GM23338 (cell line): ENCODE data around the gene C2orf42. TPM values are rescaled to one million over a fixed set of nuclear protein-coding genes. Genes with fewer than 3 reads are reported as not detected.
A peak's percentile ranks its signal among the peaks of the same experiment; 100 is the strongest.
"Not testable (repeated sequence)": the region's sequence is repeated elsewhere in the genome, so short reads cannot be mapped to it uniquely, and the experiment has no call there.

ENCODE experiments used
- ATAC-seq: fragments of 200-7000 bp; cut with Tn5 transposase; 3 replicates; pipeline ENCODE4 v1.9.1; 2020
- DNase-seq: peaks from one replicate; pipeline ENCODE4 v3.0.0-alpha.2; 2015; ENCODE audit warnings: low spot score
- H2AFZ ChIP-seq: fragments of 200-600 bp; sonication (generic); 2 replicates; pipeline ENCODE4 v1.8.0; 2016; ENCODE audit warnings: antibody characterized with exemption, mild to moderate bottlenecking, moderate library complexity
- H3F3A ChIP-seq: fragments of 200-600 bp; sonication (generic); replicated peaks from 2 replicates; pipeline ENCODE4 v1.8.0; 2017; ENCODE audit warnings: antibody characterized with exemption, mixed run types, low read depth
- H3K27ac ChIP-seq: fragments of 200-600 bp; sonication (generic); 2 replicates; pipeline ENCODE4 v1.6.1; 2016; ENCODE audit warnings: low read depth
- H3K27me3 ChIP-seq: fragments of 200-600 bp; sonication (generic); 2 replicates; pipeline ENCODE4 v1.8.0; 2016; ENCODE audit warnings: mild to moderate bottlenecking, mixed run types, moderate library complexity; ENCODE audit not compliant: insufficient read depth
- H3K36me3 ChIP-seq: fragments of 200-600 bp; sonication (generic); 2 replicates; pipeline ENCODE4 v1.8.0; 2016; ENCODE audit warnings: mild to moderate bottlenecking; ENCODE audit not compliant: insufficient read depth
- H3K4me1 ChIP-seq: fragments of 200-600 bp; sonication (generic); 2 replicates; pipeline ENCODE4 v1.8.0; 2016; ENCODE audit warnings: mild to moderate bottlenecking, moderate library complexity; ENCODE audit not compliant: insufficient read depth
- H3K4me2 ChIP-seq: fragments of 200-600 bp; sonication (generic); 2 replicates; pipeline ENCODE4 v1.7.1; 2017; ENCODE audit warnings: mixed run types
- H3K4me3 ChIP-seq: fragments of 200-600 bp; sonication (generic); 2 replicates; pipeline ENCODE4 v1.6.1; 2016; ENCODE audit warnings: mixed run types
- H3K79me2 ChIP-seq: fragments of 200-600 bp; sonication (generic); replicated peaks from 2 replicates; pipeline ENCODE4 v1.8.0; 2017; ENCODE audit warnings: mild to moderate bottlenecking; ENCODE audit not compliant: insufficient read depth
- H3K9me2 ChIP-seq: fragments of 200-600 bp; sonication (generic); 2 replicates; pipeline ENCODE4 v1.8.0; 2017; ENCODE audit not compliant: insufficient read depth
- H4K20me1 ChIP-seq: fragments of 200-600 bp; sonication (generic); replicated peaks from 2 replicates; pipeline ENCODE4 v1.8.0; 2017; ENCODE audit warnings: mild to moderate bottlenecking; ENCODE audit not compliant: insufficient read depth
- H3K27ac Mint-ChIP-seq: 2 replicates; pipeline ENCODE4 v1.8.0; 2020; ENCODE audit warnings: inconsistent platforms, mild to moderate bottlenecking, moderate library complexity, mixed read lengths
- H3K27me3 Mint-ChIP-seq: 3 replicates; pipeline ENCODE4 v1.8.0; 2022; ENCODE audit warnings: low read depth, mild to moderate bottlenecking, moderate library complexity, mixed read lengths, inconsistent platforms; ENCODE audit not compliant: insufficient read depth, poor library complexity
- H3K36me3 Mint-ChIP-seq: 3 replicates; pipeline ENCODE4 v1.8.0; 2021; ENCODE audit warnings: low read depth, mild to moderate bottlenecking, inconsistent platforms, moderate library complexity, mixed read lengths
- H3K4me1 Mint-ChIP-seq: 3 replicates; pipeline ENCODE4 v1.8.0; 2020; ENCODE audit warnings: mild to moderate bottlenecking, inconsistent platforms, mixed read lengths
- H3K4me3 Mint-ChIP-seq: 3 replicates; pipeline ENCODE4 v1.8.0; 2021; ENCODE audit warnings: moderate library complexity, mild to moderate bottlenecking, inconsistent platforms, mixed read lengths
- H3K9me3 Mint-ChIP-seq: 3 replicates; pipeline ENCODE4 v1.8.0; 2020; ENCODE audit warnings: moderate library complexity, mild to moderate bottlenecking, inconsistent platforms, mixed read lengths
- CREB1 ChIP-seq: fragments of 250-450 bp; sonication (Bioruptor Pico); IDR thresholded peaks from 2 replicates; pipeline ENCODE4 v1.5.0; 2020; ENCODE audit warnings: low read depth, mild to moderate bottlenecking, moderate library complexity
- EZH2 ChIP-seq: fragments of 200-600 bp; sonication (generic); IDR thresholded peaks from one replicate; pipeline ENCODE4 v1.8.0; 2017; ENCODE audit warnings: antibody characterized with exemption, mild to moderate bottlenecking, low read depth; ENCODE audit not compliant: unreplicated experiment
- EZH2phosphoT487 ChIP-seq: fragments of 200-600 bp; sonication (generic); IDR thresholded peaks from one replicate; pipeline ENCODE4 v1.8.1; 2018; ENCODE audit warnings: antibody characterized with exemption; ENCODE audit not compliant: unreplicated experiment
- JUNB ChIP-seq: IDR thresholded peaks from one replicate; pipeline ENCODE4 v1.6.1; 2016; ENCODE audit warnings: antibody characterized with exemption; ENCODE audit not compliant: unreplicated experiment
- POLR2AphosphoS5 ChIP-seq: IDR thresholded peaks from 2 replicates; pipeline ENCODE4 v1.6.1; 2016; ENCODE audit warnings: antibody characterized with exemption, low read depth
- STAT1 ChIP-seq: IDR thresholded peaks from one replicate; pipeline ENCODE4 v1.6.1; 2016; ENCODE audit warnings: antibody characterized with exemption; ENCODE audit not compliant: unreplicated experiment
- ZNF114 ChIP-seq: fragments of 250-450 bp; sonication (Bioruptor Pico); IDR thresholded peaks from 2 replicates; pipeline ENCODE4 v1.5.0; 2020; ENCODE audit warnings: mild to moderate bottlenecking, moderate library complexity
- polyA plus RNA-seq: library from polyadenylated mRNA; unstranded; fragments of >200 nt; fragmentation: Nextera tagmentation; extraction: Ambion mirVana; gene quantifications from 2 replicates; pipeline ENCODE4 v1.2.1, GENCODE V29; 2016
- total RNA-seq: library from RNA; depleted of rRNA; stranded (reverse); fragments of >200 nt; shearing (Covaris generic); gene quantifications from 2 replicates; pipeline ENCODE4 v1.2.3, GENCODE V29; 2014
- TF ChIP-seq, protein P1 (sequence below): IDR thresholded peaks from one replicate; pipeline ENCODE4 v1.6.1; 2018; ENCODE audit warnings: antibody characterized with exemption; ENCODE audit not compliant: unreplicated experiment
- TF ChIP-seq, protein P2 (sequence below): IDR thresholded peaks from 2 replicates; pipeline ENCODE4 v1.6.1; 2016; ENCODE audit warnings: antibody characterized with exemption
- TF ChIP-seq, protein P3 (sequence below), 2 experiments: fragments of 200-600 bp in 1 of 2; sonication (generic) in 1 of 2; conservative IDR thresholded peaks; 2 replicates each; pipeline versions ENCODE4 v1.5.1 to v1.6.1; 2016 to 2017; ENCODE audit warnings: antibody characterized with exemption in 2 of 2, low read depth in 2 of 2, mild to moderate bottlenecking in 2 of 2, moderate library complexity in 1 of 2

C2orf42 gene
- total and polyA plus RNA-seq, 2 experiments from 2014 or later = 4.3 to 6.9 TPM

DNA sequence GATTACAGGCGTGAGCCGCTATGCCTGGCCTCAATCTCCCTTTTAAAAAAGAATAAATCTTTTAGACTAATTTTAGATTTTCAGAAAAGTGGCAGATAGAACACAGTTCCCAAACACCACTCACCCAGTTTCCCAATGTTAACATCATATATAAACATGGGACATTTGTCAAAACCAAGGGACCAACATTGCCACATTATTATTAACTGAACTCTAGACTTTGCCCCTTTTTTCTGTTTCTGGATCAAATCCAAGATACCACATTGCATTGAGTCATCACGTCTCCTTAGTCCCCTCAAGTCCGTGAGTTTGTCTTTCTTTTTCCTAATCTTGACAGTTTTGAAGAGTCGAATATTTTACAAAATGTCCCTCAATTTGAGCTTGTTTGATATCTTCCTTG is 2.4 kb downstream of the C2orf42 start (continued):
- TF ChIP-seq, protein P1, sequence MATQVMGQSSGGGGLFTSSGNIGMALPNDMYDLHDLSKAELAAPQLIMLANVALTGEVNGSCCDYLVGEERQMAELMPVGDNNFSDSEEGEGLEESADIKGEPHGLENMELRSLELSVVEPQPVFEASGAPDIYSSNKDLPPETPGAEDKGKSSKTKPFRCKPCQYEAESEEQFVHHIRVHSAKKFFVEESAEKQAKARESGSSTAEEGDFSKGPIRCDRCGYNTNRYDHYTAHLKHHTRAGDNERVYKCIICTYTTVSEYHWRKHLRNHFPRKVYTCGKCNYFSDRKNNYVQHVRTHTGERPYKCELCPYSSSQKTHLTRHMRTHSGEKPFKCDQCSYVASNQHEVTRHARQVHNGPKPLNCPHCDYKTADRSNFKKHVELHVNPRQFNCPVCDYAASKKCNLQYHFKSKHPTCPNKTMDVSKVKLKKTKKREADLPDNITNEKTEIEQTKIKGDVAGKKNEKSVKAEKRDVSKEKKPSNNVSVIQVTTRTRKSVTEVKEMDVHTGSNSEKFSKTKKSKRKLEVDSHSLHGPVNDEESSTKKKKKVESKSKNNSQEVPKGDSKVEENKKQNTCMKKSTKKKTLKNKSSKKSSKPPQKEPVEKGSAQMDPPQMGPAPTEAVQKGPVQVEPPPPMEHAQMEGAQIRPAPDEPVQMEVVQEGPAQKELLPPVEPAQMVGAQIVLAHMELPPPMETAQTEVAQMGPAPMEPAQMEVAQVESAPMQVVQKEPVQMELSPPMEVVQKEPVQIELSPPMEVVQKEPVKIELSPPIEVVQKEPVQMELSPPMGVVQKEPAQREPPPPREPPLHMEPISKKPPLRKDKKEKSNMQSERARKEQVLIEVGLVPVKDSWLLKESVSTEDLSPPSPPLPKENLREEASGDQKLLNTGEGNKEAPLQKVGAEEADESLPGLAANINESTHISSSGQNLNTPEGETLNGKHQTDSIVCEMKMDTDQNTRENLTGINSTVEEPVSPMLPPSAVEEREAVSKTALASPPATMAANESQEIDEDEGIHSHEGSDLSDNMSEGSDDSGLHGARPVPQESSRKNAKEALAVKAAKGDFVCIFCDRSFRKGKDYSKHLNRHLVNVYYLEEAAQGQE = no peak
- TF ChIP-seq ZNF114 (no peak), EZH2phosphoT487 (no peak), JUNB (no peak), POLR2AphosphoS5 (no peak), CREB1 (CRISPR knock-in tag) (no peak), STAT1 (no peak)

DNA sequence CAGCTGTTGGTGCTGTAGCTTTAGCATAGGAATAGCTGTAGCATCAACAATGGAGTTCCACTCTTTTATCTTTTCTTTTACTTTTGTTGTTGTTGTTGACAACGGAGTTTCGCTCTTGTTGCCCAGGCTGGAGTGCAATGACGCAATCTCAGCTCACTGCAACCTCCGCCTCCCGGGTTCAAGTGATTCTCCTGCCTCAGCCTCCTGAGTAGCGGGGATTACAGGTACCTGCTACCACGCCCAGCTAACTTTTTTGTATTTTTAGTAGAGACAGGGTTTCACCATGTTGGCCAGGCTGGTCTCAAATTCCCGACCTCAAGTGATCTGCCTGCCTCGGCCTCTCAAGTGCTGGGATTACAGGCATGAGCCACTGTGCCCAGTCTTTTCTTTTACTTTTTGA is 3.6 kb downstream of the C2orf42 start:
- H3K79me2 ChIP-seq, H3K9me3 Mint-ChIP-seq, ATAC-seq, H3K4me2 ChIP-seq, H3K27me3 Mint-ChIP-seq, H3K36me3 Mint-ChIP-seq, H3K9me2 ChIP-seq, H3F3A ChIP-seq, H4K20me1 ChIP-seq, H3K36me3 ChIP-seq, H3K27me3 ChIP-seq, H3K27ac ChIP-seq, H3K4me1 ChIP-seq, H3K4me3 Mint-ChIP-seq, H3K27ac Mint-ChIP-seq, H3K4me3 ChIP-seq, H2AFZ ChIP-seq: not testable (repeated sequence)
- peak; percentile 40 for DNase-seq
- peaks cover 10% of the 10 kb centered on the region; the same call in 2 of the 3 replicates for H3K4me1 Mint-ChIP-seq

DNA sequence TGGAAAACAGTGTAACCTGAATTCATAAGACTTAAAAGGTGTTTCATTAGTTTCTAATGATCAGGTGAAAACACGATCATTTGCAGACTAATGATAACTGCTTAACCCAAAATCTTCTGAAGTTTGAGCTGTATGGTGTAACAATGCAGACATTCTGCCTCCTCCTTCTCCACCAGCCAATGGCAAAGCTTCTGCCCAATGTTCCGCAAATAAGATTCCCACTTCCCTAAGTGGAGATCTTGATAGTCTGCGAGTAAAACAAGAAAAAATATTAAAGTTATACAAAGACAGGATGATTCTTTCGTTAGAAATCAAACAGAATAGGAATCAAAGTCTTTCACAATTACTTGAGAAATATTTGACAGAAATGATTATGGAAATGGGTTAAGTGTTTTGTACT is 8.1 kb downstream of the C2orf42 start:
- H3K27ac Mint-ChIP-seq = no peak overlapping the region

More for the DNA sequence above, 8.1 kb downstream of the C2orf42 start:
- Mint-ChIP-seq H3K36me3 (peaks cover 9% of the 10 kb centered on the region; the same call in 2 of the 3 replicates), H3K4me3 (no peak overlapping the region), H3K9me3 (no peaks in the 10 kb centered on the region), H3K4me1 (no peaks in the 10 kb centered on the region), H3K27me3 (peaks cover 3% of the 10 kb centered on the region)
- Histone ChIP-seq H3K36me3 (no peaks in the 10 kb centered on the region), H4K20me1 (no peaks in the 10 kb centered on the region; the same call in 1 of the 2 replicates), H3K27ac (no peak overlapping the region), H3K4me1 (no peaks in the 10 kb centered on the region), H3K27me3 (no peaks in the 10 kb centered on the region), H3F3A (no peaks in the 10 kb centered on the region), H3K4me2 (no peak overlapping the region), H2AFZ (no peak overlapping the region), H3K9me2 (no peaks in the 10 kb centered on the region), H3K4me3 (no peak overlapping the region), H3K79me2 (no peaks in the 10 kb centered on the region)
- DNase-seq (no peak), ATAC-seq (no peak)
- TF ChIP-seq EZH2phosphoT487 (no peak), EZH2 (no peak), STAT1 (no peak), JUNB (no peak), ZNF114 (no peak), CREB1 (CRISPR knock-in tag) (no peak)
- TF ChIP-seq, protein P2, sequence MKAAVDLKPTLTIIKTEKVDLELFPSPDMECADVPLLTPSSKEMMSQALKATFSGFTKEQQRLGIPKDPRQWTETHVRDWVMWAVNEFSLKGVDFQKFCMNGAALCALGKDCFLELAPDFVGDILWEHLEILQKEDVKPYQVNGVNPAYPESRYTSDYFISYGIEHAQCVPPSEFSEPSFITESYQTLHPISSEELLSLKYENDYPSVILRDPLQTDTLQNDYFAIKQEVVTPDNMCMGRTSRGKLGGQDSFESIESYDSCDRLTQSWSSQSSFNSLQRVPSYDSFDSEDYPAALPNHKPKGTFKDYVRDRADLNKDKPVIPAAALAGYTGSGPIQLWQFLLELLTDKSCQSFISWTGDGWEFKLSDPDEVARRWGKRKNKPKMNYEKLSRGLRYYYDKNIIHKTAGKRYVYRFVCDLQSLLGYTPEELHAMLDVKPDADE = no peak
- TF ChIP-seq, protein P3, sequence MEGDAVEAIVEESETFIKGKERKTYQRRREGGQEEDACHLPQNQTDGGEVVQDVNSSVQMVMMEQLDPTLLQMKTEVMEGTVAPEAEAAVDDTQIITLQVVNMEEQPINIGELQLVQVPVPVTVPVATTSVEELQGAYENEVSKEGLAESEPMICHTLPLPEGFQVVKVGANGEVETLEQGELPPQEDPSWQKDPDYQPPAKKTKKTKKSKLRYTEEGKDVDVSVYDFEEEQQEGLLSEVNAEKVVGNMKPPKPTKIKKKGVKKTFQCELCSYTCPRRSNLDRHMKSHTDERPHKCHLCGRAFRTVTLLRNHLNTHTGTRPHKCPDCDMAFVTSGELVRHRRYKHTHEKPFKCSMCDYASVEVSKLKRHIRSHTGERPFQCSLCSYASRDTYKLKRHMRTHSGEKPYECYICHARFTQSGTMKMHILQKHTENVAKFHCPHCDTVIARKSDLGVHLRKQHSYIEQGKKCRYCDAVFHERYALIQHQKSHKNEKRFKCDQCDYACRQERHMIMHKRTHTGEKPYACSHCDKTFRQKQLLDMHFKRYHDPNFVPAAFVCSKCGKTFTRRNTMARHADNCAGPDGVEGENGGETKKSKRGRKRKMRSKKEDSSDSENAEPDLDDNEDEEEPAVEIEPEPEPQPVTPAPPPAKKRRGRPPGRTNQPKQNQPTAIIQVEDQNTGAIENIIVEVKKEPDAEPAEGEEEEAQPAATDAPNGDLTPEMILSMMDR (conservative IDR thresholded peaks at IDR 0.05; ENCODE audit: low read depth in 2 of 2) = no peak
- TF ChIP-seq, protein P1 = no peak
